Cardiac muscle cell (in vitro differentiated cells and primary cell): ENCODE data around the gene ABL1. TPM values are rescaled to one million over a fixed set of nuclear protein-coding genes. Genes with fewer than 3 reads are reported as not detected.

ENCODE experiments used
- DNase-seq, 2 donors: peaks; one replicate each; pipeline versions ENCODE4 v3.0.0 to v3.0.0-alpha.2; 2010 to 2017; ENCODE audit warnings: low read depth in 1 of 2, low spot score in 1 of 2
- H3K27ac ChIP-seq: fragments of 200-600 bp; sonication (generic); 2 replicates; pipeline ENCODE4 v1.5.1; 2016
- H3K27me3 ChIP-seq: fragments of 200-600 bp; sonication (generic); 2 replicates; pipeline ENCODE4 v1.6.0; 2016; ENCODE audit warnings: control low read depth
- H3K36me3 ChIP-seq: fragments of 200-600 bp; sonication (generic); 2 replicates; pipeline ENCODE4 v1.5.1; 2016; ENCODE audit warnings: control low read depth
- H3K4me1 ChIP-seq: fragments of 200-600 bp; sonication (generic); 2 replicates; pipeline ENCODE4 v1.8.1; 2017; ENCODE audit warnings: low read depth, mild to moderate bottlenecking, mixed run types
- H3K4me3 ChIP-seq: fragments of 200-600 bp; sonication (generic); 2 replicates; pipeline ENCODE4 v1.5.1; 2016; ENCODE audit warnings: mild to moderate bottlenecking
- H3K9me3 ChIP-seq: fragments of 200-600 bp; sonication (generic); 2 replicates; pipeline ENCODE4 v1.5.1; 2017; ENCODE audit warnings: low read depth, mild to moderate bottlenecking, control low read depth
- CTCF ChIP-seq: IDR thresholded peaks from 2 replicates; pipeline ENCODE4 v1.5.1; 2012; ENCODE audit warnings: low read depth, mild to moderate bottlenecking, low read length
- polyA plus RNA-seq: library from polyadenylated mRNA; unstranded; fragments of >200 nt; fragmentation: Nextera tagmentation; extraction: Ambion mirVana; gene quantifications from 2 replicates; pipeline ENCODE4 v1.2.1, GENCODE V29; 2016
- total RNA-seq: library from RNA; depleted of rRNA; stranded (reverse); fragments of >200 nt; gene quantifications from 2 replicates; pipeline ENCODE4 v1.2.3, GENCODE V29; 2016

The ABL1 gene
- total and polyA plus RNA-seq, 2 experiments from 2014 or later, result 41.8 to 97.1 TPM

GRCh38 chr9:130868230-130868629 lies 33.2 kb downstream of the ABL1 start:
- H3K4me3 ChIP-seq, result no peak overlapping the region
- no peak overlapping the region for H3K27ac ChIP-seq
- no peaks in the 10 kb centered on the region for H3K9me3 ChIP-seq
- H3K4me1 ChIP-seq, result peaks cover under 1% of the 10 kb centered on the region
- TF ChIP-seq CTCF, result no peak
- DNase-seq, result no peak
- H3K27me3 ChIP-seq, result no peaks in the 10 kb centered on the region
- peaks cover 37% of the 10 kb centered on the region for H3K36me3 ChIP-seq

GRCh38 chr9:130869250-130869649 lies 34.2 kb downstream of the ABL1 start:
- peak; percentile 43 to 83 for DNase-seq
- no peak overlapping the region for H3K27ac ChIP-seq
- H3K27me3 ChIP-seq, result no peaks in the 10 kb centered on the region

GRCh38 chr9:130870491-130871381 lies 35.7 kb downstream of the ABL1 start:
- TF ChIP-seq CTCF, result no peak
- Histone ChIP-seq H3K9me3 (no peaks in the 10 kb centered on the region), H3K4me1 (peaks cover 8% of the 10 kb centered on the region), H3K36me3 (peaks cover 49% of the 10 kb centered on the region), H3K27me3 (no peaks in the 10 kb centered on the region), H3K27ac (peak overlapping the region; percentile 42), H3K4me3 (no peak overlapping the region)
- no peak for DNase-seq

More at GRCh38 chr9:130869250-130869649, 34.2 kb downstream of the ABL1 start:
- Histone ChIP-seq H3K36me3 (peaks cover 45% of the 10 kb centered on the region), H3K4me1 (peaks cover 8% of the 10 kb centered on the region), H3K4me3 (no peak overlapping the region), H3K9me3 (no peaks in the 10 kb centered on the region)
- TF ChIP-seq CTCF, result no peak

- no peak for TF ChIP-seq CTCF
- H3K36me3 ChIP-seq, result peaks cover 54% of the 10 kb centered on the region
- no peak overlapping the region for H3K27ac ChIP-seq
- peaks cover 8% of the 10 kb centered on the region for H3K4me1 ChIP-seq
- DNase-seq, result no peak
- H3K4me3 ChIP-seq, result no peak overlapping the region
- no peaks in the 10 kb centered on the region for H3K9me3 ChIP-seq
- no peaks in the 10 kb centered on the region for H3K27me3 ChIP-seq
Observed at GRCh38 chr9:130871395-130872062, 36.5 kb downstream of the ABL1 start.

- no peak for DNase-seq
- peaks cover 55% of the 10 kb centered on the region for H3K36me3 ChIP-seq
- H3K27me3 ChIP-seq, result no peaks in the 10 kb centered on the region
- H3K9me3 ChIP-seq, result no peaks in the 10 kb centered on the region
- no peak overlapping the region for H3K4me3 ChIP-seq
- peaks cover 8% of the 10 kb centered on the region for H3K4me1 ChIP-seq
- no peak overlapping the region for H3K27ac ChIP-seq
- no peak for TF ChIP-seq CTCF
Observed at GRCh38 chr9:130872093-130872492, 37.0 kb downstream of the ABL1 start.
